NOMO-1 treated with dmso at 0.1 percent for 144 hours (cell line): ENCODE measurements around the gene INSIG2.

Experiments
- DNase-seq: peaks from one replicate; lab custom pipeline; 2025; ENCODE audit not compliant: unreplicated experiment; lab: John Stamatoyannopoulos, UW

Gene INSIG2

GRCh38 chr2:118088051-118089024, at the start of gene INSIG2:
Gene INSIG2 (plus strand): TSS chr2:118088471. CDS start chr2:118096557, 8,086 bp downstream.
- DNase-seq = peak; percentile 100

GRCh38 chr2:118040891-118041290, 47.4 kb upstream of the INSIG2 start:
- DNase-seq = no peak

GRCh38 chr2:118044103-118044716, 44.1 kb upstream of the INSIG2 start:
- DNase-seq = no peak

GRCh38 chr2:118044854-118045253, 43.4 kb upstream of the INSIG2 start:
- no peak for DNase-seq

- no peak for DNase-seq
These were observed 43.0 kb upstream of the INSIG2 start for GRCh38 chr2:118045286-118045685.

GRCh38 chr2:118046634-118047210, 41.5 kb upstream of the INSIG2 start:
- DNase-seq = no peak

- DNase-seq = no peak
These were observed 40.9 kb upstream of the INSIG2 start for GRCh38 chr2:118047380-118047826.

GRCh38 chr2:118048401-118048800, 39.9 kb upstream of the INSIG2 start:
- no peak for DNase-seq

GRCh38 chr2:118049140-118049815, 39.0 kb upstream of the INSIG2 start:
- no peak for DNase-seq

- DNase-seq = peak; percentile 16
These were observed 38.5 kb upstream of the INSIG2 start for GRCh38 chr2:118049816-118050140.

- no peak for DNase-seq
These were observed 37.9 kb upstream of the INSIG2 start for GRCh38 chr2:118050386-118050785.

- no peak for DNase-seq
These were observed 37.3 kb upstream of the INSIG2 start for GRCh38 chr2:118050974-118051373.

GRCh38 chr2:118051826-118052358, 36.4 kb upstream of the INSIG2 start:
- no peak for DNase-seq

- no peak for DNase-seq
These were observed 35.8 kb upstream of the INSIG2 start for GRCh38 chr2:118052474-118052873.

GRCh38 chr2:118053681-118054080, 34.6 kb upstream of the INSIG2 start:
- no peak for DNase-seq

GRCh38 chr2:118054213-118055008, 33.9 kb upstream of the INSIG2 start:
- DNase-seq = no peak

- peak; percentile 58 for DNase-seq
These were observed 32.6 kb upstream of the INSIG2 start for GRCh38 chr2:118055512-118056164.

- DNase-seq = peak; percentile 87
These were observed 32.1 kb upstream of the INSIG2 start for GRCh38 chr2:118056165-118056534.

- DNase-seq = no peak
These were observed 31.5 kb upstream of the INSIG2 start for GRCh38 chr2:118056801-118057200.

- no peak for DNase-seq
These were observed 29.3 kb upstream of the INSIG2 start for GRCh38 chr2:118058951-118059350.
